NCI-H1694 (cell line): Measurements from ENCODE around the gene TM6SF1.
"Not testable (repeated sequence)": the region's sequence is repeated elsewhere in the genome, so short reads cannot be mapped to it uniquely, and the experiment has no call there.

Experiments
- DNase-seq: peaks from one replicate; lab custom pipeline; 2025; lab: John Stamatoyannopoulos, UW

Gene TM6SF1

GRCh38 chr15:83088876-83089275 lies 18.6 kb upstream of the TM6SF1 start:
- DNase-seq: no peak

- DNase-seq: no peak
Measured at GRCh38 chr15:83090465-83090864, 17.0 kb upstream of the TM6SF1 start.

GRCh38 chr15:83091965-83092308 lies 15.5 kb upstream of the TM6SF1 start:
- DNase-seq: not testable (repeated sequence)

GRCh38 chr15:83092309-83092976 lies 15.0 kb upstream of the TM6SF1 start:
- DNase-seq: no peak

- no peak for DNase-seq
Measured at GRCh38 chr15:83094583-83094982, 12.9 kb upstream of the TM6SF1 start.

GRCh38 chr15:83098079-83098478 lies 9.4 kb upstream of the TM6SF1 start:
- no peak for DNase-seq

GRCh38 chr15:83099290-83099689 lies 8.2 kb upstream of the TM6SF1 start:
- DNase-seq: no peak

GRCh38 chr15:83100097-83100646 lies 7.3 kb upstream of the TM6SF1 start:
- no peak for DNase-seq

- no peak for DNase-seq
Measured at GRCh38 chr15:83102346-83102745, 5.1 kb upstream of the TM6SF1 start.

GRCh38 chr15:83104141-83104540 lies 3.3 kb upstream of the TM6SF1 start:
- no peak for DNase-seq

GRCh38 chr15:83105440-83105839 lies 2.0 kb upstream of the TM6SF1 start:
- DNase-seq: no peak

GRCh38 chr15:83107841-83108181 lies 366 bp downstream of the TM6SF1 start:
- DNase-seq: no peak

- DNase-seq: no peak
Measured at GRCh38 chr15:83108266-83109219, 1.1 kb downstream of the TM6SF1 start.

GRCh38 chr15:83109532-83109931 lies 2.1 kb downstream of the TM6SF1 start:
- DNase-seq: no peak

GRCh38 chr15:83110381-83110780 lies 2.9 kb downstream of the TM6SF1 start:
- no peak for DNase-seq

- no peak for DNase-seq
Measured at GRCh38 chr15:83111149-83111548, 3.7 kb downstream of the TM6SF1 start.

- DNase-seq: no peak
Measured at GRCh38 chr15:83112233-83112955, 4.9 kb downstream of the TM6SF1 start.

GRCh38 chr15:83112956-83113299 lies 5.5 kb downstream of the TM6SF1 start:
- DNase-seq: no peak

- no peak for DNase-seq
Measured at GRCh38 chr15:83113881-83114674, 6.6 kb downstream of the TM6SF1 start.

GRCh38 chr15:83114856-83115255 lies 7.4 kb downstream of the TM6SF1 start:
- DNase-seq: no peak

GRCh38 chr15:83115410-83115809 lies 8.0 kb downstream of the TM6SF1 start:
- DNase-seq: no peak
